CD4-positive, alpha-beta T cell treated with Interleukin-17A for 1 hour (primary cell): ENCODE results near the gene DCLRE1A.
"Not testable (repeated sequence)": the region's sequence is repeated elsewhere in the genome, so short reads cannot be mapped to it uniquely, and the experiment has no call there.

Experiments
- DNase-seq: peaks from one replicate; pipeline ENCODE4 v3.0.0-alpha.2; 2020

DCLRE1A gene

GRCh38 chr10:113857210-113857609 is 3.3 kb upstream of the DCLRE1A start:
- DNase-seq, result no peak

GRCh38 chr10:113856563-113856962 is 2.7 kb upstream of the DCLRE1A start:
- no peak for DNase-seq

GRCh38 chr10:113854761-113855588 is 1.1 kb upstream of the DCLRE1A start:
- no peak for DNase-seq

- no peak for DNase-seq
These were observed 287 bp downstream of the DCLRE1A start for GRCh38 chr10:113853578-113854012.

- no peak for DNase-seq
These were observed 3.9 kb downstream of the DCLRE1A start for GRCh38 chr10:113849946-113850345.

- DNase-seq, result no peak
These were observed 4.6 kb downstream of the DCLRE1A start for GRCh38 chr10:113849140-113849803.

GRCh38 chr10:113846036-113846435 is 7.8 kb downstream of the DCLRE1A start:
- no peak for DNase-seq

- DNase-seq, result no peak
These were observed 9.9 kb downstream of the DCLRE1A start for GRCh38 chr10:113843972-113844485.

GRCh38 chr10:113842171-113842570 is 11.7 kb downstream of the DCLRE1A start:
- DNase-seq, result no peak

- not testable (repeated sequence) for DNase-seq
These were observed 25.3 kb downstream of the DCLRE1A start for GRCh38 chr10:113828567-113828966.

- no peak for DNase-seq
These were observed 28.1 kb downstream of the DCLRE1A start for GRCh38 chr10:113825791-113826190.

GRCh38 chr10:113823389-113823788 is 30.5 kb downstream of the DCLRE1A start:
- DNase-seq, result no peak

GRCh38 chr10:113822174-113822573 is 31.7 kb downstream of the DCLRE1A start:
- DNase-seq, result no peak

GRCh38 chr10:113821306-113821705 is 32.6 kb downstream of the DCLRE1A start:
- DNase-seq, result not testable (repeated sequence)

- DNase-seq, result no peak
These were observed 33.4 kb downstream of the DCLRE1A start for GRCh38 chr10:113820507-113820906.

- no peak for DNase-seq
These were observed 33.9 kb downstream of the DCLRE1A start for GRCh38 chr10:113819989-113820388.

- not testable (repeated sequence) for DNase-seq
These were observed 39.2 kb downstream of the DCLRE1A start for GRCh38 chr10:113814700-113815099.

GRCh38 chr10:113808168-113808567 is 45.7 kb downstream of the DCLRE1A start:
- DNase-seq, result no peak

GRCh38 chr10:113806503-113806902 is 47.4 kb downstream of the DCLRE1A start:
- no peak for DNase-seq

GRCh38 chr10:113802997-113803396 is 50.9 kb downstream of the DCLRE1A start:
- no peak for DNase-seq

GRCh38 chr10:113801569-113801968 is 52.3 kb downstream of the DCLRE1A start:
- no peak for DNase-seq

- DNase-seq, result no peak
These were observed 62.2 kb downstream of the DCLRE1A start for GRCh38 chr10:113791691-113792090.

GRCh38 chr10:113788604-113789083 is 65.2 kb downstream of the DCLRE1A start:
- DNase-seq, result no peak
